Neuronal stem cell (in vitro differentiated cells): ENCODE results near the gene VOPP1.

ENCODE experiments used
- DNase-seq: peaks from one replicate; pipeline ENCODE4 v3.0.0-alpha.2; 2013; ENCODE audit warnings: low spot score
- H2AFZ ChIP-seq: one replicate; pipeline ENCODE4 v1.6.1; 2013; ENCODE audit warnings: mild to moderate bottlenecking, low read length, inconsistent platforms
- H2AK5ac ChIP-seq: 2 replicates; pipeline ENCODE4 v1.6.1; 2013; ENCODE audit warnings: low read depth, mild to moderate bottlenecking, inconsistent platforms, low read length, moderate library complexity, mixed read lengths
- H2BK120ac ChIP-seq: 2 replicates; pipeline ENCODE4 v1.6.1; 2013; ENCODE audit warnings: low read depth, mild to moderate bottlenecking, inconsistent platforms, low read length, moderate library complexity, mixed read lengths
- H2BK12ac ChIP-seq: one replicate; pipeline ENCODE4 v1.6.1; 2013; ENCODE audit warnings: low read length, inconsistent platforms
- H2BK15ac ChIP-seq: 2 replicates; pipeline ENCODE4 v1.6.1; 2013; ENCODE audit warnings: mild to moderate bottlenecking, low read length, inconsistent platforms, mixed read lengths
- H2BK5ac ChIP-seq: one replicate; pipeline ENCODE4 v1.6.1; 2013; ENCODE audit warnings: inconsistent platforms, mild to moderate bottlenecking, low read length, moderate library complexity
- H3K14ac ChIP-seq: one replicate; pipeline ENCODE4 v1.6.1; 2013; ENCODE audit warnings: low read length, inconsistent platforms
- H3K18ac ChIP-seq: 2 replicates; pipeline ENCODE4 v1.6.1; 2013; ENCODE audit warnings: low read length, inconsistent platforms
- H3K23ac ChIP-seq: 2 replicates; pipeline ENCODE4 v1.6.1; 2013; ENCODE audit warnings: low read depth, mild to moderate bottlenecking, mixed read lengths, low read length, inconsistent platforms; ENCODE audit not compliant: poor library complexity
- H3K27ac ChIP-seq: replicated peaks from 3 replicates; pipeline ENCODE4 v1.5.1; 2013; ENCODE audit warnings: low read length, inconsistent platforms
- H3K27me3 ChIP-seq, 3 experiments: 2 replicates each; pipeline ENCODE4 v1.6.1; 2013; ENCODE audit warnings: low read length in 3 of 3, mild to moderate bottlenecking in 2 of 3, inconsistent platforms in 1 of 3, low read depth in 1 of 3, mixed read lengths in 1 of 3, moderate library complexity in 1 of 3; ENCODE audit not compliant: control insufficient read depth in 3 of 3, insufficient read depth in 3 of 3
- H3K36me3 ChIP-seq, 2 donors: replicated peaks in 1 of 2; 2 replicates each; pipeline ENCODE4 v1.6.1; 2013; ENCODE audit warnings: low read length in 2 of 2; ENCODE audit not compliant: control insufficient read depth in 2 of 2, insufficient read depth in 2 of 2
- H3K4ac ChIP-seq: 2 replicates; pipeline ENCODE4 v1.6.1; 2013; ENCODE audit warnings: inconsistent platforms, mild to moderate bottlenecking, low read length, moderate library complexity
- H3K4me1 ChIP-seq, 2 donors: 1 replicate in 1 of 2; 2 replicates in 1 of 2; pipeline ENCODE4 v1.6.1; 2013; ENCODE audit warnings: low read length in 2 of 2, low read depth in 1 of 2; ENCODE audit not compliant: control insufficient read depth in 2 of 2, insufficient read depth in 1 of 2
- H3K4me2 ChIP-seq: one replicate; pipeline ENCODE4 v1.6.1; 2013; ENCODE audit warnings: mild to moderate bottlenecking, low read length, inconsistent platforms; ENCODE audit not compliant: insufficient read depth, poor library complexity, severe bottlenecking
- H3K4me3 ChIP-seq, 2 donors: 2 replicates each; pipeline ENCODE4 v1.5.1; 2013; ENCODE audit warnings: low read length in 2 of 2, mild to moderate bottlenecking in 2 of 2, inconsistent platforms in 1 of 2, moderate library complexity in 1 of 2
- H3K79me1 ChIP-seq: one replicate; pipeline ENCODE4 v1.6.1; 2013; ENCODE audit warnings: low read depth, mild to moderate bottlenecking, inconsistent platforms, low read length, moderate library complexity
- H3K9ac ChIP-seq: one replicate; pipeline ENCODE4 v1.6.1; 2013; ENCODE audit warnings: mild to moderate bottlenecking, low read depth, low read length, inconsistent platforms; ENCODE audit not compliant: poor library complexity
- H3K9me3 ChIP-seq, 2 donors: replicated peaks in 1 of 2; 2 replicates each; pipeline versions ENCODE3 to v1.6.1; 2013; ENCODE audit warnings: low read length in 2 of 2, mild to moderate bottlenecking in 2 of 2, inconsistent platforms in 1 of 2, low read depth in 1 of 2, mixed read lengths in 1 of 2, moderate library complexity in 1 of 2; ENCODE audit not compliant: control insufficient read depth in 2 of 2, insufficient read depth in 1 of 2
- H4K8ac ChIP-seq: one replicate; pipeline ENCODE4 v1.6.1; 2013; ENCODE audit warnings: low read depth, mild to moderate bottlenecking, inconsistent platforms, low read length, moderate library complexity
- H4K91ac ChIP-seq: one replicate; pipeline ENCODE4 v1.6.1; 2013; ENCODE audit warnings: low read length, low read depth, mild to moderate bottlenecking, inconsistent platforms; ENCODE audit not compliant: poor library complexity
- WGBS, 2 donors: extraction: QIAGEN DNeasy Blood & Tissue Kit; methylation state at CpG; one replicate each; pipeline ENCODE4 v1.1.7; 2013; ENCODE audit warnings: missing lambda C conversion rate in 2 of 2, mixed read lengths in 1 of 2; ENCODE audit not compliant: insufficient read length in 2 of 2, insufficient replicate concordance in 1 of 2; ENCODE audit errors: extremely low coverage in 2 of 2; 5-methylcytosine and 5-hydroxymethylcytosine counted together

Gene VOPP1

GRCh38 chr7:55567571-55567970, 4.7 kb downstream of the VOPP1 start:
- no peak overlapping the region for H3K4ac ChIP-seq
- H3K14ac ChIP-seq = no peak overlapping the region
- no peak overlapping the region for H2BK15ac ChIP-seq
- no peak overlapping the region for H2AK5ac ChIP-seq
- no peak overlapping the region for H2BK12ac ChIP-seq
- H3K9me3 ChIP-seq = peaks cover 0 to 4% of the 10 kb centered on the region in 2 donors
- no peak for DNase-seq
- H3K18ac ChIP-seq = no peak overlapping the region
- no peak overlapping the region for H3K4me3 ChIP-seq
- H2BK5ac ChIP-seq = no peak overlapping the region
- no peaks in the 10 kb centered on the region for H3K79me1 ChIP-seq
- WGBS, 2 donors = no CpG with 5 or more reads among the region's 3 CpGs
- no peak overlapping the region for H2BK120ac ChIP-seq
- no peak overlapping the region for H3K23ac ChIP-seq
- no peak overlapping the region for H3K9ac ChIP-seq
- H3K27ac ChIP-seq = no peak overlapping the region
- no peak overlapping the region for H2AFZ ChIP-seq
- H4K91ac ChIP-seq = no peak overlapping the region
- no peak overlapping the region for H4K8ac ChIP-seq
- H3K27me3 ChIP-seq = peaks cover 0 to under 1% (median 0%) of the 10 kb centered on the region in 3 experiments
- H3K36me3 ChIP-seq = peaks cover 0 to 10% of the 10 kb centered on the region in 2 donors
- H3K4me1 ChIP-seq = peaks cover 8% of the 10 kb centered on the region in 2 donors
- H3K4me2 ChIP-seq = no peak overlapping the region

GRCh38 chr7:55565681-55566080, 6.6 kb downstream of the VOPP1 start:
- no peak overlapping the region for H3K4ac ChIP-seq
- peaks cover 8% of the 10 kb centered on the region in 2 donors for H3K4me1 ChIP-seq
- peaks cover 0 to 10% of the 10 kb centered on the region in 2 donors for H3K36me3 ChIP-seq
- no peak for DNase-seq
- H2BK12ac ChIP-seq = no peak overlapping the region
- WGBS, 2 donors = no CpG with 5 or more reads among the region's 3 CpGs
- H3K23ac ChIP-seq = no peak overlapping the region
- peaks cover 0 to 4% of the 10 kb centered on the region in 2 donors for H3K9me3 ChIP-seq
- no peak overlapping the region for H3K27ac ChIP-seq
- no peak overlapping the region for H2BK5ac ChIP-seq
- H3K79me1 ChIP-seq = peaks cover 2% of the 10 kb centered on the region
- no peak overlapping the region for H2AFZ ChIP-seq
- no peak overlapping the region for H4K91ac ChIP-seq
- no peaks in the 10 kb centered on the region for H3K27me3 ChIP-seq
- H3K9ac ChIP-seq = no peak overlapping the region
- no peak overlapping the region for H2BK15ac ChIP-seq
- no peak overlapping the region for H2AK5ac ChIP-seq
- no peak overlapping the region for H4K8ac ChIP-seq
- no peak overlapping the region for H3K14ac ChIP-seq
- no peak overlapping the region for H2BK120ac ChIP-seq
- no peak overlapping the region for H3K4me3 ChIP-seq
- no peak overlapping the region for H3K4me2 ChIP-seq
- H3K18ac ChIP-seq = no peak overlapping the region

DNA sequence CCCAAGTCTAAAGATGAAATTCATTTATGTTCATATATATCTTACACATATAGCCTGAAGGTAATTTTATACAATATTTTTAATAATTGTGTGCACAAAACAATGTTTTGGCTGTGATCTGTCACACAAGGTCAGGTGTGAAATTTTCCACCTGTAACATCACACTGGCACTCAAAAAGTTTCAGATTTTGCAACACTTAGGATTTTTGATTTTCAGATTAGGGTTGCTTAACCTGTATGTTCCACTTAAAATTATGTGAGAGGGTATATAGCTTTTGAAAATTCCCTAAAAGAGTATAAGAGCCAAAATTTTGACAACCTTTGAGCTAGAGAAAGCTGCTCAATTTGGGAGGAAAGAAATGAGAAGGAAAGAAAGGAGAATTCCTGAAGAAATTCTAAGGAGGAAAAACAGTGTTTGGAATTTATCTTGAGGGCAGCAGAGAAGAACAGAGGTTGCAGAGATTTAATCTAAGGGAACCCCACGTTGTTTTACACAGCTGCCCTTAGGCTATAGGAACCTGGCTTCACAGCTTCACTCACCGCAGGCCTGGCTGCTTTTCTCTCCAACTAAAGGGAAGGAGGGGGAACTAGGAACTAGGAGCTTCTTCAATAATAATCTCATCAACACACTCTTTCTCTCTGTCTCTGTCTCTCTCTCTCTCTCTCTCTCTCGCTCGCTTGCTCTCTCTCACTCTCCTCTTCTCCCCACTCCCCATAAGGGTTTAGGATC, 8.5 kb downstream of the VOPP1 start:
- H2BK12ac ChIP-seq = no peak overlapping the region
- peaks cover 3 to 6% of the 10 kb centered on the region in 2 donors for H3K4me1 ChIP-seq
- no peak overlapping the region for H3K4me3 ChIP-seq
- no peak overlapping the region for H4K8ac ChIP-seq
- H2AFZ ChIP-seq = no peak overlapping the region
- no peak overlapping the region for H3K23ac ChIP-seq
- no peak overlapping the region for H4K91ac ChIP-seq
- peaks cover 0 to under 1% of the 10 kb centered on the region in 2 donors for H3K9me3 ChIP-seq
- no peaks in the 10 kb centered on the region for H3K27me3 ChIP-seq
- WGBS, 2 donors = no CpG with 5 or more reads among the region's 4 CpGs
- H2AK5ac ChIP-seq = no peak overlapping the region
- no peak overlapping the region for H2BK15ac ChIP-seq
- peaks cover 3% of the 10 kb centered on the region for H3K79me1 ChIP-seq
- peaks cover 0 to 10% of the 10 kb centered on the region in 2 donors for H3K36me3 ChIP-seq
- H2BK5ac ChIP-seq = no peak overlapping the region
- H3K14ac ChIP-seq = no peak overlapping the region
- no peak overlapping the region for H3K4me2 ChIP-seq
- no peak for DNase-seq
- no peak overlapping the region for H3K18ac ChIP-seq
- H2BK120ac ChIP-seq = no peak overlapping the region
- H3K4ac ChIP-seq = no peak overlapping the region
- no peak overlapping the region for H3K27ac ChIP-seq
- no peak overlapping the region for H3K9ac ChIP-seq

GRCh38 chr7:55561690-55562089, 10.6 kb downstream of the VOPP1 start:
- H2BK12ac ChIP-seq = no peak overlapping the region
- peaks cover 3% of the 10 kb centered on the region for H3K79me1 ChIP-seq
- H3K9me3 ChIP-seq = no peaks in the 10 kb centered on the region
- H2BK120ac ChIP-seq = no peak overlapping the region
- peaks cover 5 to 12% of the 10 kb centered on the region in 2 donors for H3K4me1 ChIP-seq
- H3K4me3 ChIP-seq = no peak overlapping the region
- H2BK15ac ChIP-seq = no peak overlapping the region
- H4K91ac ChIP-seq = no peak overlapping the region
- H2AFZ ChIP-seq = no peak overlapping the region
- DNase-seq = no peak
- H3K23ac ChIP-seq = no peak overlapping the region
- no peak overlapping the region for H3K27ac ChIP-seq
- no peak overlapping the region for H3K18ac ChIP-seq
- no peak overlapping the region for H3K9ac ChIP-seq
- no peak overlapping the region for H3K4me2 ChIP-seq
- no CpG with 5 or more reads among the region's 4 CpGs for WGBS, 2 donors
- no peaks in the 10 kb centered on the region for H3K36me3 ChIP-seq
- no peak overlapping the region for H3K14ac ChIP-seq
- H3K4ac ChIP-seq = no peak overlapping the region
- no peaks in the 10 kb centered on the region for H3K27me3 ChIP-seq
- H2AK5ac ChIP-seq = no peak overlapping the region
- no peak overlapping the region for H4K8ac ChIP-seq
- H2BK5ac ChIP-seq = no peak overlapping the region
